Activated CD4-positive, alpha-beta memory T cell treated with anti-CD3 and anti-CD28 coated beads for 36 hours (primary cell): Measurements from ENCODE around the gene FARS2. TPM values are rescaled to one million over a fixed set of nuclear protein-coding genes. Genes with fewer than 3 reads are reported as not detected.

ENCODE experiments used
- CTCF ChIA-PET: fragments of 350-600 bp; sonication (Branson Sonifier 250); formaldehyde crosslinking; loops from one replicate; lab custom pipeline; 2021; ENCODE audit warnings: antibody characterized with exemption, inconsistent platforms; lab: Charles Lee
- POLR2A ChIA-PET: fragments of 350-600 bp; sonication (Branson Sonifier 250); formaldehyde crosslinking; loops from one replicate; lab custom pipeline; 2021; ENCODE audit warnings: antibody characterized with exemption; lab: Charles Lee
- DNase-seq: peaks from one replicate; pipeline ENCODE4 v3.0.0-alpha.2; 2020
- H3K27ac Mint-ChIP-seq: one replicate; pipeline ENCODE4 v1.8.0; 2021; ENCODE audit warnings: mixed read lengths
- H3K27me3 Mint-ChIP-seq: one replicate; pipeline ENCODE4 v1.8.0; 2021; ENCODE audit warnings: mixed read lengths
- H3K36me3 Mint-ChIP-seq: one replicate; pipeline ENCODE4 v1.8.0; 2021; ENCODE audit warnings: mixed read lengths
- H3K4me1 Mint-ChIP-seq: one replicate; pipeline ENCODE4 v1.8.0; 2021; ENCODE audit warnings: low read depth, mixed read lengths
- H3K4me3 Mint-ChIP-seq: one replicate; pipeline ENCODE4 v1.8.0; 2021; ENCODE audit warnings: mild to moderate bottlenecking, mixed read lengths
- H3K9me3 Mint-ChIP-seq: one replicate; pipeline ENCODE4 v1.8.0; 2021; ENCODE audit warnings: mixed read lengths
- intact Hi-C: fragments of 100-400 bp; cut with micrococcal nuclease; formaldehyde crosslinking; loops from one replicate; pipeline ENCODE4 v1.15.1; 2023
- total RNA-seq, 2 experiments: library from RNA; stranded (reverse); gene quantifications; one replicate each; pipeline ENCODE4 v1.2.3, GENCODE V29; 2021

Gene FARS2
- total RNA-seq, 2 experiments from 2014 or later = 22.7 to 23.7 TPM

GRCh38 chr6:5670811-5671561 is 409.7 kb downstream of the FARS2 start:
- ChIA-PET CTCF (interaction anchor here (0.8 kb wide), 2 partner anchors 25 to 200 kb away, joined by 3 read pairs; no protein-coding TSS in a partner anchor), POLR2A (interaction anchor here (0.6 kb wide), 1 partner anchor 805 kb away, joined by 5 read pairs; no protein-coding TSS in a partner anchor)

GRCh38 chr6:5671601-5672559 is 410.6 kb downstream of the FARS2 start:
- H3K27me3 Mint-ChIP-seq = no peaks in the 10 kb centered on the region
- CTCF ChIA-PET = no interaction called here
- no peak overlapping the region for H3K27ac Mint-ChIP-seq
- no peaks in the 10 kb centered on the region for H3K9me3 Mint-ChIP-seq
- no peak for DNase-seq
- peaks cover 2% of the 10 kb centered on the region for H3K36me3 Mint-ChIP-seq
- H3K4me1 Mint-ChIP-seq = peaks cover 31% of the 10 kb centered on the region
- no peak overlapping the region for H3K4me3 Mint-ChIP-seq
- POLR2A ChIA-PET = interaction anchor here (0.6 kb wide), 1 partner anchor 805 kb away, joined by 5 read pairs; no protein-coding TSS in a partner anchor
- intact Hi-C loops = no loop called here

More at GRCh38 chr6:5670811-5671561, 409.7 kb downstream of the FARS2 start:
- H3K4me3 Mint-ChIP-seq = no peak overlapping the region
- H3K9me3 Mint-ChIP-seq = no peaks in the 10 kb centered on the region
- peaks cover 39% of the 10 kb centered on the region for H3K4me1 Mint-ChIP-seq
- no peak overlapping the region for H3K27ac Mint-ChIP-seq
- H3K36me3 Mint-ChIP-seq = peaks cover 2% of the 10 kb centered on the region
- peak; percentile 32 for DNase-seq
- H3K27me3 Mint-ChIP-seq = no peaks in the 10 kb centered on the region
- intact Hi-C loops = no loop called here

GRCh38 chr6:5672581-5673011 is 411.3 kb downstream of the FARS2 start:
- Mint-ChIP-seq H3K27ac (no peak overlapping the region), H3K4me3 (no peak overlapping the region), H3K9me3 (no peaks in the 10 kb centered on the region), H3K27me3 (no peaks in the 10 kb centered on the region), H3K4me1 (peaks cover 28% of the 10 kb centered on the region), H3K36me3 (peaks cover 2% of the 10 kb centered on the region)
- CTCF ChIA-PET = no interaction called here
- no peak for DNase-seq
- POLR2A ChIA-PET = no interaction called here
- intact Hi-C loops = no loop called here

GRCh38 chr6:5673019-5673790 is 411.9 kb downstream of the FARS2 start:
- H3K27ac Mint-ChIP-seq = no peak overlapping the region
- no peaks in the 10 kb centered on the region for H3K9me3 Mint-ChIP-seq
- intact Hi-C loops = no loop called here
- CTCF ChIA-PET = no interaction called here
- H3K4me1 Mint-ChIP-seq = peaks cover 22% of the 10 kb centered on the region
- no peak overlapping the region for H3K4me3 Mint-ChIP-seq
- no peaks in the 10 kb centered on the region for H3K27me3 Mint-ChIP-seq
- no peak for DNase-seq
- peaks cover 2% of the 10 kb centered on the region for H3K36me3 Mint-ChIP-seq
- POLR2A ChIA-PET = no interaction called here

- intact Hi-C loops = no loop called here
- no peak overlapping the region for H3K27ac Mint-ChIP-seq
- H3K27me3 Mint-ChIP-seq = no peaks in the 10 kb centered on the region
- no peak for DNase-seq
- peaks cover 2% of the 10 kb centered on the region for H3K36me3 Mint-ChIP-seq
- H3K4me3 Mint-ChIP-seq = no peak overlapping the region
- CTCF ChIA-PET = no interaction called here
- H3K4me1 Mint-ChIP-seq = peaks cover 21% of the 10 kb centered on the region
- no peaks in the 10 kb centered on the region for H3K9me3 Mint-ChIP-seq
- POLR2A ChIA-PET = no interaction called here
Observed at GRCh38 chr6:5674141-5674540, 412.8 kb downstream of the FARS2 start.

- H3K27me3 Mint-ChIP-seq = no peaks in the 10 kb centered on the region
- H3K9me3 Mint-ChIP-seq = no peaks in the 10 kb centered on the region
- no peak overlapping the region for H3K4me3 Mint-ChIP-seq
- POLR2A ChIA-PET = no interaction called here
- H3K36me3 Mint-ChIP-seq = peaks cover 2% of the 10 kb centered on the region
- intact Hi-C loops = no loop called here
- H3K27ac Mint-ChIP-seq = no peak overlapping the region
- DNase-seq = no peak
- CTCF ChIA-PET = no interaction called here
- peaks cover 19% of the 10 kb centered on the region for H3K4me1 Mint-ChIP-seq
Observed at GRCh38 chr6:5674721-5675120, 413.4 kb downstream of the FARS2 start.

GRCh38 chr6:5676701-5677100 is 415.4 kb downstream of the FARS2 start:
- Mint-ChIP-seq H3K9me3 (no peaks in the 10 kb centered on the region), H3K27me3 (no peaks in the 10 kb centered on the region), H3K4me1 (peaks cover 14% of the 10 kb centered on the region), H3K4me3 (no peak overlapping the region), H3K36me3 (peaks cover 6% of the 10 kb centered on the region), H3K27ac (no peak overlapping the region)
- CTCF ChIA-PET = no interaction called here
- no peak for DNase-seq
- intact Hi-C loops = no loop called here
- POLR2A ChIA-PET = no interaction called here

- Mint-ChIP-seq H3K4me1 (peaks cover 12% of the 10 kb centered on the region), H3K4me3 (no peak overlapping the region), H3K27ac (no peak overlapping the region), H3K36me3 (peaks cover 7% of the 10 kb centered on the region), H3K9me3 (no peaks in the 10 kb centered on the region), H3K27me3 (no peaks in the 10 kb centered on the region)
- DNase-seq = no peak
- ChIA-PET CTCF (no interaction called here), POLR2A (no interaction called here)
- intact Hi-C loops = no loop called here
Observed at GRCh38 chr6:5677219-5678000, 416.1 kb downstream of the FARS2 start.

GRCh38 chr6:5679270-5679669 is 418.0 kb downstream of the FARS2 start:
- Mint-ChIP-seq H3K27me3 (no peaks in the 10 kb centered on the region), H3K4me1 (peaks cover 9% of the 10 kb centered on the region), H3K9me3 (peaks cover 13% of the 10 kb centered on the region), H3K4me3 (no peak overlapping the region), H3K36me3 (peaks cover 20% of the 10 kb centered on the region), H3K27ac (no peak overlapping the region)
- DNase-seq = no peak
- POLR2A ChIA-PET = no interaction called here
- intact Hi-C loops = no loop called here
- CTCF ChIA-PET = no interaction called here

GRCh38 chr6:5679691-5680090 is 418.4 kb downstream of the FARS2 start:
- no peaks in the 10 kb centered on the region for H3K27me3 Mint-ChIP-seq
- CTCF ChIA-PET = no interaction called here
- peaks cover 9% of the 10 kb centered on the region for H3K4me1 Mint-ChIP-seq
- peaks cover 20% of the 10 kb centered on the region for H3K36me3 Mint-ChIP-seq
- DNase-seq = no peak
- H3K4me3 Mint-ChIP-seq = no peak overlapping the region
- intact Hi-C loops = no loop called here
- peaks cover 13% of the 10 kb centered on the region for H3K9me3 Mint-ChIP-seq
- no peak overlapping the region for H3K27ac Mint-ChIP-seq
- POLR2A ChIA-PET = no interaction called here

GRCh38 chr6:5680095-5680494 is 418.8 kb downstream of the FARS2 start:
- CTCF ChIA-PET = no interaction called here
- Mint-ChIP-seq H3K4me1 (peaks cover 9% of the 10 kb centered on the region), H3K36me3 (peaks cover 22% of the 10 kb centered on the region), H3K4me3 (no peak overlapping the region), H3K27me3 (no peaks in the 10 kb centered on the region), H3K27ac (no peak overlapping the region), H3K9me3 (peaks cover 13% of the 10 kb centered on the region)
- DNase-seq = no peak
- intact Hi-C loops = no loop called here
- POLR2A ChIA-PET = interaction anchor here (0.9 kb wide), 1 partner anchor 16 kb away, joined by 4 read pairs; no protein-coding TSS in a partner anchor
